GM12878 (cell line): Measurements from ENCODE around the gene WWP2. TPM values are rescaled to one million over a fixed set of nuclear protein-coding genes. Genes with fewer than 3 reads are reported as not detected.

Source experiments
- ATAC-seq: fragments of 200-7000 bp; cut with Tn5 transposase; 3 replicates; pipeline ENCODE4 v1.9.1; 2020; ENCODE audit warnings: mild to moderate bottlenecking, moderate library complexity
- Bru-seq: library from RNA; stranded (reverse); fragments of 400-500 nt; gene quantifications from one replicate; lab custom pipeline; 2021; lab: Mats Ljungman, UMichigan
- BruChase-seq, 2 experiments: library from RNA; stranded (reverse); fragments of 400-500 nt; gene quantifications; one replicate each; lab custom pipeline; 2021; lab: Mats Ljungman, UMichigan
- BruUV-seq: library from RNA; stranded (reverse); fragments of 400-500 nt; replicated peaks from 2 replicates; lab custom pipeline; 2021; lab: Mats Ljungman, UMichigan
- CTCF ChIA-PET: fragments of 300-600 bp; sonication (Branson Sonifier 250); formaldehyde crosslinking; extraction: SDS; loops from one replicate; lab custom pipeline; 2021; ENCODE audit warnings: inconsistent platforms; lab: Yijun Ruan, JAX
- POLR2A ChIA-PET: fragments of 350-600 bp; formaldehyde crosslinking; extraction: SDS; loops from one replicate; lab custom pipeline; 2021; ENCODE audit warnings: inconsistent platforms; lab: Charles Lee
- RAD21 ChIA-PET: fragments of 300-600 bp; sonication (Branson Sonifier 250); formaldehyde crosslinking; loops from one replicate; lab custom pipeline; 2023; ENCODE audit warnings: antibody characterized with exemption; ENCODE audit not compliant: unreplicated experiment; lab: Charles Lee
- SMC1A ChIA-PET: fragments of 300-600 bp; sonication (Branson Sonifier 250); formaldehyde crosslinking; loops from one replicate; lab custom pipeline; 2023; ENCODE audit not compliant: unreplicated experiment, uncharacterized antibody; lab: Charles Lee
- DNase-seq: peaks from one replicate; pipeline ENCODE4 v3.0.0-alpha.2; 2011; ENCODE audit warnings: low read depth, low spot score
- FAIRE-seq: peaks from 3 replicates; lab custom pipeline; 2011; peaks lifted over from hg19 to GRCh38; lab: Jason Lieb, UNC
- H2AFZ ChIP-seq: 2 replicates; pipeline ENCODE4 v1.6.0; 2011; ENCODE audit warnings: low read depth, low read length, control low read depth; ENCODE audit not compliant: control insufficient read depth
- H3K27ac ChIP-seq: 2 replicates; pipeline ENCODE4 v1.5.1; 2011; ENCODE audit warnings: control low read depth; ENCODE audit not compliant: control insufficient read depth, insufficient read depth
- H3K27me3 ChIP-seq, 2 experiments: replicated peaks in 1 of 2; 2 replicates each; pipeline versions ENCODE4 v1.6.0 to v1.6.1; 2011; ENCODE audit warnings: low read length in 1 of 2; ENCODE audit not compliant: control insufficient read depth in 2 of 2, insufficient read depth in 2 of 2
- H3K36me3 ChIP-seq, 2 experiments: 2 replicates each; pipeline ENCODE4 v1.5.1; 2011; ENCODE audit warnings: low read length in 1 of 2; ENCODE audit not compliant: control insufficient read depth in 2 of 2, insufficient read depth in 2 of 2
- H3K4me1 ChIP-seq: 2 replicates; pipeline ENCODE4 v1.6.1; 2011; ENCODE audit warnings: mild to moderate bottlenecking, low read length, moderate library complexity, mixed read lengths; ENCODE audit not compliant: control insufficient read depth, insufficient read depth
- H3K4me2 ChIP-seq: 2 replicates; pipeline ENCODE4 v1.6.0; 2011; ENCODE audit warnings: control low read depth; ENCODE audit not compliant: control insufficient read depth, insufficient read depth
- H3K4me3 ChIP-seq: fragments of 200-600 bp; sonication (generic); 2 replicates; pipeline ENCODE4 v1.5.1; 2016
- H3K79me2 ChIP-seq: 2 replicates; pipeline ENCODE4 v1.6.0; 2011; ENCODE audit warnings: low read length; ENCODE audit not compliant: control insufficient read depth, insufficient read depth
- H3K9ac ChIP-seq: 2 replicates; pipeline ENCODE4 v1.8.0; 2011; ENCODE audit warnings: low read length, control low read depth, mixed read lengths; ENCODE audit not compliant: control insufficient read depth, insufficient read depth
- H3K9me3 ChIP-seq: replicated peaks from 3 replicates; pipeline ENCODE4 v1.5.1; 2011; ENCODE audit warnings: mild to moderate bottlenecking, low read length; ENCODE audit not compliant: control insufficient read depth, insufficient read depth
- H4K20me1 ChIP-seq: 2 replicates; pipeline ENCODE4 v1.6.0; 2011; ENCODE audit not compliant: control insufficient read depth, insufficient read depth
- CHD1 ChIP-seq: IDR thresholded peaks from 2 replicates; pipeline ENCODE4 v1.6.1; 2012; ENCODE audit warnings: low read depth, low read length, improper control_type of control experiment
- GABPA ChIP-seq: IDR thresholded peaks from 2 replicates; pipeline ENCODE4 v1.6.1; 2014; ENCODE audit warnings: antibody characterized with exemption, low read depth, mild to moderate bottlenecking, inconsistent platforms
- KDM1A ChIP-seq: fragments of 200-600 bp; sonication (generic); IDR thresholded peaks from 2 replicates; pipeline ENCODE4 v1.6.1; 2016; ENCODE audit warnings: borderline replicate concordance
- MYC ChIP-seq: IDR thresholded peaks from 2 replicates; pipeline ENCODE4 v1.6.1; 2011; ENCODE audit warnings: mild to moderate bottlenecking, low read length, moderate library complexity, inconsistent platforms; ENCODE audit not compliant: insufficient read depth, insufficient replicate concordance, insufficient read length, severe bottlenecking
- PRDM15 ChIP-seq: fragments of 450-650 bp; formaldehyde crosslinking; IDR thresholded peaks from 2 replicates; pipeline ENCODE4 v1.4.0; 2020; ENCODE audit warnings: mild to moderate bottlenecking, moderate library complexity
- SIX5 ChIP-seq: IDR thresholded peaks from 2 replicates; pipeline ENCODE4 v1.6.1; 2011; ENCODE audit warnings: mild to moderate bottlenecking, low read depth, low read length, moderate library complexity; ENCODE audit not compliant: severe bottlenecking
- USF1 ChIP-seq: IDR thresholded peaks from 2 replicates; pipeline ENCODE4 v1.6.1; 2011; ENCODE audit warnings: borderline replicate concordance, low read depth, mild to moderate bottlenecking, moderate library complexity, mixed read lengths, low read length; ENCODE audit not compliant: insufficient read depth; ENCODE audit errors: extremely low read length
- WRNIP1 ChIP-seq: IDR thresholded peaks from 2 replicates; pipeline ENCODE4 v1.6.1; 2011; ENCODE audit warnings: low read depth, low read length, improper control_type of control experiment, borderline replicate concordance
- WGBS: methylation state at CpG from one replicate; pipeline ENCODE4 v1.1.6; 2016; ENCODE audit warnings: low lambda C conversion rate; ENCODE audit not compliant: insufficient replicate concordance, insufficient coverage; ENCODE audit errors: missing lambda C conversion rate; 5-methylcytosine and 5-hydroxymethylcytosine counted together
- in situ Hi-C: fragments of 300-500 bp; cut with MboI; formaldehyde crosslinking; loops from 9 replicates; pipeline ENCODE4 v1.14.3; 2018; ENCODE audit warnings: mixed read lengths
- intact Hi-C: fragments of 100-400 bp; cut with micrococcal nuclease; formaldehyde crosslinking; loops from one replicate; pipeline ENCODE4 v1.14.2; 2022; ENCODE audit not compliant: unreplicated experiment
- long read RNA-seq, 2 experiments: library from polyadenylated mRNA; unstranded; transcript quantifications; one replicate each; pipeline ENCODE4 v2.0.0, GENCODE V29; 2019 to 2020
- polyA minus RNA-seq, 3 experiments: library from RNA; depleted of rRNA, polyadenylated mRNA; stranded (reverse); fragments of >200 nt; gene quantifications; 2 replicates each; pipeline ENCODE4 v1.2.3, GENCODE V29; 2011
- polyA plus RNA-seq, 11 experiments: library from polyadenylated mRNA; depleted of rRNA in 4 of 11; unstranded in 6 of 11; stranded (reverse) in 5 of 11; fragments of >200 nt; fragmentation: Nextera tagmentation in 4 of 11; fragmentation: Illumina TruSeq in 1 of 11; extraction: Ambion mirVana in 4 of 11; extraction: Trizol in 1 of 11; gene quantifications; 1 replicate in 1 of 11; 2 replicates in 10 of 11; pipeline versions ENCODE4 v1.2.1 to v1.2.3, GENCODE V29; 2011 to 2016; ENCODE audit warnings: inconsistent platforms in 2 of 11, missing spikeins in 2 of 11, low read depth in 1 of 11
- total RNA-seq, 4 experiments: library from RNA; depleted of rRNA in 3 of 4; stranded (reverse); fragments of >200 nt in 3 of 4; fragmentation: Illumina TruSeq in 1 of 4; extraction: Trizol in 1 of 4; gene quantifications; 2 replicates each; pipeline versions ENCODE4 v1.2.1 to v1.2.3, GENCODE V29; 2013 to 2021
- TF ChIP-seq, protein P1 (sequence below), 3 experiments: IDR thresholded peaks in 2 of 3; conservative IDR thresholded peaks in 1 of 3; 2 replicates each; pipeline ENCODE4 v1.5.1; 2011; ENCODE audit warnings: low read depth in 3 of 3, low read length in 3 of 3, mild to moderate bottlenecking in 3 of 3, control low read depth in 2 of 3, moderate library complexity in 2 of 3, inconsistent platforms in 1 of 3, mixed read lengths in 1 of 3; ENCODE audit not compliant: control insufficient read depth in 2 of 3, insufficient read depth in 1 of 3; ENCODE audit errors: extremely low read depth in 1 of 3

Gene WWP2
- total RNA-seq (2013; cell fraction: nucleolus; rRNA removed): 58.8 and 64.9 TPM in 2 replicates
- 22.5 and 27.3 TPM in 2 replicates for total RNA-seq (2014; rRNA removed)
- total RNA-seq (2014; rRNA removed; fragmentation: Illumina TruSeq; extraction: Trizol): 16.9 and 20.3 TPM in 2 replicates
- 40.4 and 47.0 TPM in 2 replicates for total RNA-seq (2021)
- polyA plus RNA-seq (2011; ENCODE audit: low read depth): 9.8 TPM
- polyA plus RNA-seq (2011; rRNA removed): 5.0 and 8.6 TPM in 2 replicates
- 9.9 and 15.0 TPM in 2 replicates for polyA plus RNA-seq (2011; cell fraction: cytosol; rRNA removed)
- 29.9 and 49.2 TPM in 2 replicates for polyA plus RNA-seq (2011; cell fraction: nucleus; rRNA removed)
- 17.6 and 19.3 TPM in 2 replicates for polyA plus RNA-seq (2012)
- 27.4 and 33.7 TPM in 2 replicates for polyA plus RNA-seq (2014; fragmentation: Illumina TruSeq; extraction: Trizol)
- polyA plus RNA-seq (2014; fragmentation: Nextera tagmentation; extraction: Ambion mirVana): 1 to 10 TPM; 2.8 to 2.9 TPM
- 18.5 and 21.6 TPM in 2 replicates for polyA plus RNA-seq (2014; rRNA removed)
- polyA plus RNA-seq (2016; fragmentation: Nextera tagmentation; extraction: Ambion mirVana): 10 to 100 TPM; 29.8 to 31.4 TPM
- 11.6 and 15.1 TPM in 2 replicates for polyA minus RNA-seq (2011; rRNA and poly(A)+ RNA removed)
- polyA minus RNA-seq (2011; cell fraction: cytosol; rRNA and poly(A)+ RNA removed): 5.6 and 9.3 TPM in 2 replicates
- 10.3 and 26.2 TPM in 2 replicates for polyA minus RNA-seq (2011; cell fraction: nucleus; rRNA and poly(A)+ RNA removed)
- percentile 62 among the genes with signal in this experiment for Bru-seq, nascent RNA
- percentile 62 among the genes with signal in this experiment for BruChase-seq, experiment 1, labeled RNA remaining after a 6-hour chase
- BruChase-seq, experiment 2, labeled RNA remaining after a 2-hour chase: percentile 61 among the genes with signal in this experiment
- long read RNA-seq, experiment 1, full-length matches to known transcripts: 3 of 12 reads
- long read RNA-seq, experiment 1, partial matches to known transcripts: 4 of 12 reads
- long read RNA-seq, experiment 1, other reads (novel, unspliced or antisense): 5 of 12 reads
- long read RNA-seq, experiment 2, partial matches to known transcripts: 6 of 18 reads
- long read RNA-seq, experiment 2, other reads (novel, unspliced or antisense): 12 of 18 reads

GRCh38 chr16:69761983-69762813 lies at the start of gene WWP2:
TSS of gene WWP2 (plus strand) at chr16:69762332. CDS start at chr16:69787011, 24,679 bp downstream.
- FAIRE-seq: no peak
- TF ChIP-seq CHD1 (no peak), PRDM15 (CRISPR knock-in tag) (peak; percentile 89), SIX5 (peak; percentile 37), GABPA (peak; percentile 62), WRNIP1 (no peak), USF1 (peak; percentile 98), MYC (no peak), KDM1A (no peak)
- TF ChIP-seq, protein P1, sequence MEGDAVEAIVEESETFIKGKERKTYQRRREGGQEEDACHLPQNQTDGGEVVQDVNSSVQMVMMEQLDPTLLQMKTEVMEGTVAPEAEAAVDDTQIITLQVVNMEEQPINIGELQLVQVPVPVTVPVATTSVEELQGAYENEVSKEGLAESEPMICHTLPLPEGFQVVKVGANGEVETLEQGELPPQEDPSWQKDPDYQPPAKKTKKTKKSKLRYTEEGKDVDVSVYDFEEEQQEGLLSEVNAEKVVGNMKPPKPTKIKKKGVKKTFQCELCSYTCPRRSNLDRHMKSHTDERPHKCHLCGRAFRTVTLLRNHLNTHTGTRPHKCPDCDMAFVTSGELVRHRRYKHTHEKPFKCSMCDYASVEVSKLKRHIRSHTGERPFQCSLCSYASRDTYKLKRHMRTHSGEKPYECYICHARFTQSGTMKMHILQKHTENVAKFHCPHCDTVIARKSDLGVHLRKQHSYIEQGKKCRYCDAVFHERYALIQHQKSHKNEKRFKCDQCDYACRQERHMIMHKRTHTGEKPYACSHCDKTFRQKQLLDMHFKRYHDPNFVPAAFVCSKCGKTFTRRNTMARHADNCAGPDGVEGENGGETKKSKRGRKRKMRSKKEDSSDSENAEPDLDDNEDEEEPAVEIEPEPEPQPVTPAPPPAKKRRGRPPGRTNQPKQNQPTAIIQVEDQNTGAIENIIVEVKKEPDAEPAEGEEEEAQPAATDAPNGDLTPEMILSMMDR (IDR thresholded peaks at IDR 0.05 in 2 of 3, conservative IDR thresholded peaks at IDR 0.05 in 1 of 3; ENCODE audit: control insufficient read depth in 2 of 3, extremely low read depth in 1 of 3, insufficient read depth in 1 of 3, low read depth in 3 of 3, low read length in 3 of 3): no peak

More at GRCh38 chr16:69761983-69762813, at the start of gene WWP2:
- peak within 1 kb of the TSS; percentile 83 for H3K27ac ChIP-seq
- H3K4me2 ChIP-seq: peak within 1 kb of the TSS; percentile 87
- SMC1A ChIA-PET: interaction anchor here (0.7 to 2.8 kb wide), 9 partner anchors 8 to 378 kb away, joined by 3 to 16 read pairs (median 3); partner anchors contain the start of genes NOB1 and NQO1
- ATAC-seq (peak; percentile 85), DNase-seq (peak; percentile 34)
- peak within 1 kb of the TSS; percentile 89 for H3K4me3 ChIP-seq
- H4K20me1 ChIP-seq: no peaks in the 10 kb centered on the region
- no peaks in the 10 kb centered on the region for H3K36me3 ChIP-seq
- WGBS: 0% methylated on average over 36 of the region's 68 CpGs
- in situ Hi-C loops (no loop called here), intact Hi-C loops (no loop called here)
- H2AFZ ChIP-seq: peak within 1 kb of the TSS; percentile 90
- no peaks in the 10 kb centered on the region for H3K9me3 ChIP-seq
- no peaks in the 10 kb centered on the region for H3K27me3 ChIP-seq
- H3K4me1 ChIP-seq: peaks cover 2% of the 10 kb centered on the region; the same call in 1 of the 2 replicates
- peak within 1 kb of the TSS; percentile 91 for H3K9ac ChIP-seq
- no TSS peak for BruUV-seq
- RAD21 ChIA-PET: interaction anchor here (0.9 to 3.0 kb wide), 6 partner anchors 8 to 366 kb away, joined by 3 to 16 read pairs (median 6); partner anchors contain the start of gene NOB1
- peaks cover 20% of the 10 kb centered on the region for H3K79me2 ChIP-seq
- POLR2A ChIA-PET: interaction anchor here (0.5 to 2.4 kb wide), 8 partner anchors 8 to 378 kb away, joined by 3 to 12 read pairs (median 4); partner anchors contain the start of genes NOB1 and NQO1
- CTCF ChIA-PET: interaction anchor here (0.7 to 2.1 kb wide), 7 partner anchors 8 to 490 kb away, joined by 3 to 13 read pairs (median 4); partner anchors contain the start of genes EXOSC6 and NOB1
